H1 (cell line): Measurements from ENCODE around the gene INSIG1. TPM values are rescaled to one million over a fixed set of nuclear protein-coding genes. Genes with fewer than 3 reads are reported as not detected.

ENCODE experiments used
- BRCA1 ChIP-seq: IDR thresholded peaks from 2 replicates; pipeline ENCODE4 v1.6.1; 2012; ENCODE audit warnings: low read depth, low read length, improper control_type of control experiment
- FOSL1 ChIP-seq: IDR thresholded peaks from 2 replicates; pipeline ENCODE4 v1.6.1; 2011; ENCODE audit warnings: mild to moderate bottlenecking, low read depth, low read length, moderate library complexity; ENCODE audit not compliant: insufficient read depth
- HDAC6 ChIP-seq: IDR thresholded peaks from one replicate; pipeline ENCODE4 v1.7.1; 2012; ENCODE audit warnings: low read depth, mild to moderate bottlenecking, inconsistent platforms, low read length, moderate library complexity
- JUND ChIP-seq: IDR thresholded peaks from 2 replicates; pipeline ENCODE4 v1.6.1; 2011; ENCODE audit warnings: mild to moderate bottlenecking, improper control_type of control experiment, low read length
- RAD21 ChIP-seq, 2 experiments: IDR thresholded peaks in 1 of 2; conservative IDR thresholded peaks in 1 of 2; 2 replicates each; pipeline ENCODE4 v1.6.1; 2011; ENCODE audit warnings: low read depth in 2 of 2, low read length in 2 of 2, improper control_type of control experiment in 1 of 2, inconsistent platforms in 1 of 2, mild to moderate bottlenecking in 1 of 2, moderate library complexity in 1 of 2
- RNF2 ChIP-seq: fragments of 200-900, 300-1000 bp; sonication (generic); IDR thresholded peaks from 2 replicates; pipeline ENCODE4 v1.7.1; 2016; ENCODE audit warnings: borderline replicate concordance, low read depth, mild to moderate bottlenecking, antibody characterized with exemption, low read length; ENCODE audit not compliant: poor library complexity, severe bottlenecking; ENCODE audit errors: missing control alignments
- SAP30 ChIP-seq: fragments of 300-600 bp; sonication (generic); IDR thresholded peaks from 2 replicates; pipeline ENCODE4 v1.7.1; 2012; ENCODE audit warnings: low read length, moderate library complexity, mild to moderate bottlenecking, inconsistent platforms; ENCODE audit not compliant: insufficient read depth, insufficient replicate concordance
- SP1 ChIP-seq: IDR thresholded peaks from 2 replicates; pipeline ENCODE4 v1.6.1; 2011; ENCODE audit warnings: low read depth, low read length
- SP4 ChIP-seq: IDR thresholded peaks from 2 replicates; pipeline ENCODE4 v1.6.1; 2012; ENCODE audit warnings: low read length, inconsistent platforms
- SUZ12 ChIP-seq: fragments of 200-600 bp; sonication (generic); IDR thresholded peaks from 2 replicates; pipeline ENCODE4 v1.6.1; 2012; ENCODE audit warnings: mild to moderate bottlenecking, inconsistent platforms, low read length, moderate library complexity, mixed read lengths
- polyA plus RNA-seq, 7 experiments: library from polyadenylated mRNA; depleted of rRNA in 3 of 7; stranded (reverse) in 5 of 7; unstranded in 2 of 7; fragments of >200 nt in 5 of 7; fragments of 200-250 nt in 2 of 7; gene quantifications; 1 replicate in 5 of 7; 2 replicates in 1 of 7; 4 replicates in 1 of 7; pipeline versions ENCODE4 v1.2.1 to v1.2.3, GENCODE V29; 2011 to 2013; ENCODE audit warnings: missing spikeins in 2 of 7, mixed read lengths in 2 of 7
- total RNA-seq: library from RNA; stranded (reverse); fragmentation: NEBNext Ultra II Directional; extraction: Animal tissue kit (Norgen Biotek cat#: 25700); gene quantifications from 2 replicates; pipeline ENCODE4 v1.2.1, GENCODE V29; 2021
- TF ChIP-seq, protein P1 (sequence below): fragments of 300-600 bp; sonication (generic); IDR thresholded peaks from 2 replicates; pipeline ENCODE4 v1.7.1; 2012; ENCODE audit warnings: low read length, moderate library complexity, mild to moderate bottlenecking, inconsistent platforms; ENCODE audit not compliant: insufficient replicate concordance

The INSIG1 gene
- total and polyA plus RNA-seq, 2 of the 8 experiments (the other 6 are each of a cell fraction or from before 2014, with no cell fraction given): 40.0 to 58.4 TPM

DNA sequence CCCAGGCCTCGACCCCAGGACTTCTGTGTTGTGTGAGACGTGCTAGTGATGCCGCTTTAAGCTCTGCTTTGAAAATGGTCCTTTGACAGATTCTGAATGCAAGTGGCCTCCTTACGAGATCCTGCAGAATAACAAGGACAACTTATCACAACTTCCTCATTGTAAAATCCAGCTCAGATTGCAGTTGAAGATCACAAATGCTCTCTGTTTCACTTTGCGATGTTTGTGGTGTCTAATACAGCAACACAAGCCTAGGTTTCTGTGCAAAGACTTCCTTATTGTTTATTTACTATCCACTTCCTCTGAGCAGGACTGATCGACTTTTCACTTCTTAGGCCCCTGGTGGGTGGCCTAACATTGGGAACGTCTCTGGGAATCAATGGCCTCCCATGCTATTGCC is 31.7 kb upstream of the INSIG1 start (continued):
- TF ChIP-seq, protein P1, sequence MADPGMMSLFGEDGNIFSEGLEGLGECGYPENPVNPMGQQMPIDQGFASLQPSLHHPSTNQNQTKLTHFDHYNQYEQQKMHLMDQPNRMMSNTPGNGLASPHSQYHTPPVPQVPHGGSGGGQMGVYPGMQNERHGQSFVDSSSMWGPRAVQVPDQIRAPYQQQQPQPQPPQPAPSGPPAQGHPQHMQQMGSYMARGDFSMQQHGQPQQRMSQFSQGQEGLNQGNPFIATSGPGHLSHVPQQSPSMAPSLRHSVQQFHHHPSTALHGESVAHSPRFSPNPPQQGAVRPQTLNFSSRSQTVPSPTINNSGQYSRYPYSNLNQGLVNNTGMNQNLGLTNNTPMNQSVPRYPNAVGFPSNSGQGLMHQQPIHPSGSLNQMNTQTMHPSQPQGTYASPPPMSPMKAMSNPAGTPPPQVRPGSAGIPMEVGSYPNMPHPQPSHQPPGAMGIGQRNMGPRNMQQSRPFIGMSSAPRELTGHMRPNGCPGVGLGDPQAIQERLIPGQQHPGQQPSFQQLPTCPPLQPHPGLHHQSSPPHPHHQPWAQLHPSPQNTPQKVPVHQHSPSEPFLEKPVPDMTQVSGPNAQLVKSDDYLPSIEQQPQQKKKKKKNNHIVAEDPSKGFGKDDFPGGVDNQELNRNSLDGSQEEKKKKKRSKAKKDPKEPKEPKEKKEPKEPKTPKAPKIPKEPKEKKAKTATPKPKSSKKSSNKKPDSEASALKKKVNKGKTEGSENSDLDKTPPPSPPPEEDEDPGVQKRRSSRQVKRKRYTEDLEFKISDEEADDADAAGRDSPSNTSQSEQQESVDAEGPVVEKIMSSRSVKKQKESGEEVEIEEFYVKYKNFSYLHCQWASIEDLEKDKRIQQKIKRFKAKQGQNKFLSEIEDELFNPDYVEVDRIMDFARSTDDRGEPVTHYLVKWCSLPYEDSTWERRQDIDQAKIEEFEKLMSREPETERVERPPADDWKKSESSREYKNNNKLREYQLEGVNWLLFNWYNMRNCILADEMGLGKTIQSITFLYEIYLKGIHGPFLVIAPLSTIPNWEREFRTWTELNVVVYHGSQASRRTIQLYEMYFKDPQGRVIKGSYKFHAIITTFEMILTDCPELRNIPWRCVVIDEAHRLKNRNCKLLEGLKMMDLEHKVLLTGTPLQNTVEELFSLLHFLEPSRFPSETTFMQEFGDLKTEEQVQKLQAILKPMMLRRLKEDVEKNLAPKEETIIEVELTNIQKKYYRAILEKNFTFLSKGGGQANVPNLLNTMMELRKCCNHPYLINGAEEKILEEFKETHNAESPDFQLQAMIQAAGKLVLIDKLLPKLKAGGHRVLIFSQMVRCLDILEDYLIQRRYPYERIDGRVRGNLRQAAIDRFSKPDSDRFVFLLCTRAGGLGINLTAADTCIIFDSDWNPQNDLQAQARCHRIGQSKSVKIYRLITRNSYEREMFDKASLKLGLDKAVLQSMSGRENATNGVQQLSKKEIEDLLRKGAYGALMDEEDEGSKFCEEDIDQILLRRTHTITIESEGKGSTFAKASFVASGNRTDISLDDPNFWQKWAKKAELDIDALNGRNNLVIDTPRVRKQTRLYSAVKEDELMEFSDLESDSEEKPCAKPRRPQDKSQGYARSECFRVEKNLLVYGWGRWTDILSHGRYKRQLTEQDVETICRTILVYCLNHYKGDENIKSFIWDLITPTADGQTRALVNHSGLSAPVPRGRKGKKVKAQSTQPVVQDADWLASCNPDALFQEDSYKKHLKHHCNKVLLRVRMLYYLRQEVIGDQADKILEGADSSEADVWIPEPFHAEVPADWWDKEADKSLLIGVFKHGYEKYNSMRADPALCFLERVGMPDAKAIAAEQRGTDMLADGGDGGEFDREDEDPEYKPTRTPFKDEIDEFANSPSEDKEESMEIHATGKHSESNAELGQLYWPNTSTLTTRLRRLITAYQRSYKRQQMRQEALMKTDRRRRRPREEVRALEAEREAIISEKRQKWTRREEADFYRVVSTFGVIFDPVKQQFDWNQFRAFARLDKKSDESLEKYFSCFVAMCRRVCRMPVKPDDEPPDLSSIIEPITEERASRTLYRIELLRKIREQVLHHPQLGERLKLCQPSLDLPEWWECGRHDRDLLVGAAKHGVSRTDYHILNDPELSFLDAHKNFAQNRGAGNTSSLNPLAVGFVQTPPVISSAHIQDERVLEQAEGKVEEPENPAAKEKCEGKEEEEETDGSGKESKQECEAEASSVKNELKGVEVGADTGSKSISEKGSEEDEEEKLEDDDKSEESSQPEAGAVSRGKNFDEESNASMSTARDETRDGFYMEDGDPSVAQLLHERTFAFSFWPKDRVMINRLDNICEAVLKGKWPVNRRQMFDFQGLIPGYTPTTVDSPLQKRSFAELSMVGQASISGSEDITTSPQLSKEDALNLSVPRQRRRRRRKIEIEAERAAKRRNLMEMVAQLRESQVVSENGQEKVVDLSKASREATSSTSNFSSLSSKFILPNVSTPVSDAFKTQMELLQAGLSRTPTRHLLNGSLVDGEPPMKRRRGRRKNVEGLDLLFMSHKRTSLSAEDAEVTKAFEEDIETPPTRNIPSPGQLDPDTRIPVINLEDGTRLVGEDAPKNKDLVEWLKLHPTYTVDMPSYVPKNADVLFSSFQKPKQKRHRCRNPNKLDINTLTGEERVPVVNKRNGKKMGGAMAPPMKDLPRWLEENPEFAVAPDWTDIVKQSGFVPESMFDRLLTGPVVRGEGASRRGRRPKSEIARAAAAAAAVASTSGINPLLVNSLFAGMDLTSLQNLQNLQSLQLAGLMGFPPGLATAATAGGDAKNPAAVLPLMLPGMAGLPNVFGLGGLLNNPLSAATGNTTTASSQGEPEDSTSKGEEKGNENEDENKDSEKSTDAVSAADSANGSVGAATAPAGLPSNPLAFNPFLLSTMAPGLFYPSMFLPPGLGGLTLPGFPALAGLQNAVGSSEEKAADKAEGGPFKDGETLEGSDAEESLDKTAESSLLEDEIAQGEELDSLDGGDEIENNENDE: no peak
- TF ChIP-seq JUND (no peak), SP4 (no peak), SAP30 (no peak), RAD21 (IDR thresholded peaks at IDR 0.05 in 1 of 2, conservative IDR thresholded peaks at IDR 0.05 in 1 of 2; ENCODE audit: low read depth in 2 of 2, low read length in 2 of 2) (no peak), HDAC6 (no peak), BRCA1 (no peak), FOSL1 (no peak), SP1 (no peak), RNF2 (no peak), SUZ12 (no peak)
